Measurements from ENCODE around the gene SMIM44.
A peak's percentile ranks its signal among the peaks of the same experiment; 100 is the strongest.
"Not testable (repeated sequence)": the region's sequence is repeated elsewhere in the genome, so short reads cannot be mapped to it uniquely, and the experiment has no call there.

SMIM44 gene

GRCh38 chr19:3516675-3517207 lies 33.5 kb upstream of the SMIM44 start:
- FAIRE-seq: no peak

GRCh38 chr19:3515891-3516422 lies 32.7 kb upstream of the SMIM44 start:
- FAIRE-seq: no peak

- no peak for FAIRE-seq
Observed at GRCh38 chr19:3514930-3515329, 31.7 kb upstream of the SMIM44 start.

- no peak for FAIRE-seq
Observed at GRCh38 chr19:3513229-3514140, 30.2 kb upstream of the SMIM44 start.

- no peak for FAIRE-seq
Observed at GRCh38 chr19:3512562-3513228, 29.5 kb upstream of the SMIM44 start.

GRCh38 chr19:3511506-3512251 lies 28.4 kb upstream of the SMIM44 start:
- no peak for FAIRE-seq

- FAIRE-seq: no peak
Observed at GRCh38 chr19:3510727-3511126, 27.5 kb upstream of the SMIM44 start.

- no peak for FAIRE-seq
Observed at GRCh38 chr19:3509566-3509989, 26.3 kb upstream of the SMIM44 start.

- no peak for FAIRE-seq
Observed at GRCh38 chr19:3508771-3509535, 25.7 kb upstream of the SMIM44 start.

- not testable (repeated sequence) for FAIRE-seq
Observed at GRCh38 chr19:3508121-3508661, 24.9 kb upstream of the SMIM44 start.

- no peak for FAIRE-seq
Observed at GRCh38 chr19:3507371-3508120, 24.3 kb upstream of the SMIM44 start.

- no peak for FAIRE-seq
Observed at GRCh38 chr19:3506384-3507340, 23.4 kb upstream of the SMIM44 start.

GRCh38 chr19:3505598-3506383 lies 22.6 kb upstream of the SMIM44 start, which contains the start of gene FZR1:
Gene FZR1 (plus strand): TSS chr19:3506311. CDS start chr19:3522990, 16,679 bp downstream.
- peak; percentile 82 for FAIRE-seq

- no peak for FAIRE-seq
Observed at GRCh38 chr19:3504735-3505134, 21.5 kb upstream of the SMIM44 start.

GRCh38 chr19:3503036-3503572 lies 19.9 kb upstream of the SMIM44 start:
- no peak for FAIRE-seq

- no peak for FAIRE-seq
Observed at GRCh38 chr19:3501780-3502179, 18.5 kb upstream of the SMIM44 start.

- peak; percentile 96 for FAIRE-seq
Observed at GRCh38 chr19:3500429-3501101, 17.3 kb upstream of the SMIM44 start, which contains the start of gene DOHH. Gene DOHH (minus strand): TSS chr19:3500674. CDS start chr19:3496814, 3,860 bp downstream.

Measured in G401.6 (cell line).